Endothelial cell of umbilical vein (primary cell): ENCODE results near the gene WDR36. TPM values are rescaled to one million over a fixed set of nuclear protein-coding genes. Genes with fewer than 3 reads are reported as not detected.
A peak's percentile ranks its signal among the peaks of the same experiment; 100 is the strongest.

Experiments
- BruUV-seq: library from RNA; stranded (reverse); fragments of 400-500 nt; replicated peaks from 2 replicates; lab custom pipeline; 2021; lab: Mats Ljungman, UMichigan
- CTCF ChIA-PET: fragments of 300-600, 350-600 bp; sonication (Branson Sonifier 250); formaldehyde crosslinking; loops from one replicate; lab custom pipeline; 2021; ENCODE audit warnings: antibody characterized with exemption, inconsistent platforms; lab: Charles Lee
- POLR2A ChIA-PET: fragments of 300-600, 350-600 bp; sonication (Branson Sonifier 250); formaldehyde crosslinking; loops from one replicate; lab custom pipeline; 2021; ENCODE audit warnings: antibody characterized with exemption, inconsistent platforms; lab: Charles Lee
- DNase-seq: peaks from one replicate; pipeline ENCODE4 v3.0.0-alpha.2; 2011; ENCODE audit warnings: low read depth, low spot score
- FAIRE-seq: peaks from 2 replicates; lab custom pipeline; 2011; peaks lifted over from hg19 to GRCh38; lab: Jason Lieb, UNC
- H2AFZ ChIP-seq: 2 replicates; pipeline ENCODE4 v1.6.0; 2012; ENCODE audit warnings: low read depth, low read length, control low read depth, inconsistent platforms
- H3K27ac ChIP-seq: 2 replicates; pipeline ENCODE4 v1.5.1; 2011; ENCODE audit warnings: low read depth, mild to moderate bottlenecking, control low read depth, low read length, moderate library complexity; ENCODE audit not compliant: insufficient read depth
- H3K27me3 ChIP-seq, 2 experiments: 2 replicates each; pipeline versions ENCODE4 v1.6.0 to v1.6.1; 2011; ENCODE audit warnings: low read length in 2 of 2, mixed read lengths in 1 of 2; ENCODE audit not compliant: control insufficient read depth in 2 of 2, insufficient read depth in 2 of 2
- H3K36me3 ChIP-seq, 2 experiments: 2 replicates in 1 of 2; 3 replicates in 1 of 2; pipeline ENCODE4 v1.5.1; 2011; ENCODE audit warnings: low read length in 2 of 2, mild to moderate bottlenecking in 1 of 2, moderate library complexity in 1 of 2; ENCODE audit not compliant: control insufficient read depth in 2 of 2, insufficient read depth in 2 of 2; ENCODE audit errors: extremely low read depth in 1 of 2
- H3K4me1 ChIP-seq: 3 replicates; pipeline ENCODE4 v1.5.1; 2011; ENCODE audit warnings: mild to moderate bottlenecking, low read length; ENCODE audit not compliant: control insufficient read depth, insufficient read depth; ENCODE audit errors: extremely low read depth
- H3K4me2 ChIP-seq: 2 replicates; pipeline ENCODE4 v1.6.1; 2011; ENCODE audit warnings: low read length, control low read depth, mixed read lengths; ENCODE audit not compliant: insufficient read depth
- H3K4me3 ChIP-seq, 3 experiments: fragments of 200-600 bp in 1 of 3; sonication (generic), shearing (Covaris generic) in 1 of 3; replicated peaks in 1 of 3; 2 replicates each; pipeline ENCODE4 v1.5.1; 2011 to 2016; ENCODE audit warnings: control low read depth in 3 of 3, low read length in 3 of 3, mild to moderate bottlenecking in 2 of 3, inconsistent platforms in 1 of 3, low read depth in 1 of 3, moderate library complexity in 1 of 3; ENCODE audit not compliant: insufficient read depth in 1 of 3
- H3K79me2 ChIP-seq: 2 replicates; pipeline ENCODE4 v1.6.0; 2012; ENCODE audit warnings: low read length, inconsistent platforms; ENCODE audit not compliant: control insufficient read depth, insufficient read depth
- H3K9ac ChIP-seq: replicated peaks from 2 replicates; pipeline ENCODE3; 2011; ENCODE audit warnings: low read length, control low read depth; ENCODE audit not compliant: insufficient read depth; ENCODE audit errors: extremely low read depth
- H3K9me1 ChIP-seq: replicated peaks from 3 replicates; pipeline ENCODE4 v1.6.0; 2011; ENCODE audit warnings: mild to moderate bottlenecking, low read length; ENCODE audit not compliant: control insufficient read depth, insufficient read depth; ENCODE audit errors: extremely low read depth
- H3K9me3 ChIP-seq: replicated peaks from 2 replicates; pipeline ENCODE4 v1.5.1; 2012; ENCODE audit warnings: low read length, inconsistent platforms; ENCODE audit not compliant: control insufficient read depth, insufficient read depth
- H4K20me1 ChIP-seq: replicated peaks from 2 replicates; pipeline ENCODE3; 2011; ENCODE audit warnings: mild to moderate bottlenecking, low read length; ENCODE audit not compliant: control insufficient read depth, insufficient read depth; ENCODE audit errors: extremely low read depth
- EZH2 ChIP-seq: IDR thresholded peaks from 2 replicates; pipeline ENCODE4 v1.6.1; 2012; ENCODE audit warnings: borderline replicate concordance, low read depth, mild to moderate bottlenecking, moderate library complexity, low read length, inconsistent platforms; ENCODE audit not compliant: severe bottlenecking
- FOS ChIP-seq: IDR thresholded peaks from 2 replicates; pipeline ENCODE4 v1.6.1; 2011; ENCODE audit warnings: mild to moderate bottlenecking, low read length, moderate library complexity, borderline replicate concordance; ENCODE audit not compliant: insufficient read depth
- GATA2 ChIP-seq: IDR thresholded peaks from 2 replicates; pipeline ENCODE4 v1.7.0; 2011; ENCODE audit warnings: low read depth, mild to moderate bottlenecking, moderate library complexity, mixed read lengths, low read length; ENCODE audit not compliant: insufficient read length, insufficient read depth
- JUN ChIP-seq: IDR thresholded peaks from 2 replicates; pipeline ENCODE4 v1.6.1; 2011; ENCODE audit warnings: borderline replicate concordance, low read depth; ENCODE audit not compliant: insufficient read length, insufficient read depth
- MYC ChIP-seq: IDR thresholded peaks from one replicate; pipeline ENCODE4 v1.6.1; 2011; ENCODE audit warnings: mild to moderate bottlenecking, low read depth, low read length
- POLR2A ChIP-seq: IDR thresholded peaks from 2 replicates; pipeline ENCODE4 v1.6.1; 2012; ENCODE audit warnings: low read depth, mild to moderate bottlenecking, control low read depth, low read length
- POLR2AphosphoS5 ChIP-seq: IDR thresholded peaks from 2 replicates; pipeline ENCODE4 v1.6.1; 2012; ENCODE audit warnings: low read depth, mild to moderate bottlenecking, control low read depth, low read length, moderate library complexity; ENCODE audit not compliant: insufficient read depth
- dilution Hi-C: fragments of 300-500 bp; cut with MboI; formaldehyde crosslinking; loops from one replicate; pipeline ENCODE4 v1.15.0; 2019; ENCODE audit warnings: low sequenced_read_pairs; ENCODE audit not compliant: extremely low pct_ligation_motif_present
- intact Hi-C: fragments of 100-400 bp; cut with micrococcal nuclease; formaldehyde crosslinking; loops from one replicate; pipeline ENCODE4 v1.10.0; 2022
- polyA plus RNA-seq, 4 experiments: library from polyadenylated mRNA; depleted of rRNA in 3 of 4; stranded (reverse) in 3 of 4; unstranded in 1 of 4; fragments of >200 nt; gene quantifications; 2 replicates each; pipeline versions ENCODE4 v1.2.1 to v1.2.3, GENCODE V29; 2011 to 2012; ENCODE audit warnings: missing spikeins in 1 of 4
- total RNA-seq: library from RNA; stranded (reverse); gene quantifications from 2 replicates; pipeline ENCODE4 v1.2.3, GENCODE V29; 2021
- TF ChIP-seq, protein P1 (sequence below): IDR thresholded peaks from 2 replicates; pipeline ENCODE4 v1.6.1; 2011; ENCODE audit not compliant: insufficient read depth, insufficient read length
- TF ChIP-seq, protein P2 (sequence below), 2 donors: IDR thresholded peaks; 1 replicate in 1 of 2; 2 replicates in 1 of 2; pipeline ENCODE4 v1.5.1; 2011; ENCODE audit warnings: low read length in 2 of 2, mild to moderate bottlenecking in 2 of 2, moderate library complexity in 2 of 2, control low read depth in 1 of 2, inconsistent platforms in 1 of 2, low read depth in 1 of 2; ENCODE audit not compliant: insufficient read depth in 1 of 2; ENCODE audit errors: extremely low read depth in 1 of 2

Gene WDR36
- total and polyA plus RNA-seq, 2 donors (not counting 3 experiments of a cell fraction or from before 2014, with no cell fraction given) = 10.6 to 30.2 TPM

GRCh38 chr5:111083323-111083722 lies 8.8 kb upstream of the WDR36 start:
- BruUV-seq = no TSS peak
- CTCF ChIA-PET = interaction anchor here (1.5 kb wide), 1 partner anchor 24 kb away, joined by 3 read pairs; no protein-coding TSS in a partner anchor
- Histone ChIP-seq H3K4me2 (no peak overlapping the region), H3K27me3 (peaks cover 4 to 30% of the 10 kb centered on the region in 2 experiments), H3K9ac (no peak overlapping the region), H3K9me1 (no peaks in the 10 kb centered on the region), H3K4me1 (no peaks in the 10 kb centered on the region), H2AFZ (no peak overlapping the region), H3K27ac (no peak overlapping the region), H3K79me2 (no peaks in the 10 kb centered on the region), H3K4me3 (no peak overlapping the region), H3K9me3 (no peaks in the 10 kb centered on the region), H3K36me3 (no peaks in the 10 kb centered on the region), H4K20me1 (no peaks in the 10 kb centered on the region)
- DNase-seq (peak; percentile 72), FAIRE-seq (no peak)
- intact Hi-C loops (no loop called here), dilution Hi-C loops (no loop called here)
- POLR2A ChIA-PET = no interaction called here
- TF ChIP-seq GATA2 = peak; percentile 53
- TF ChIP-seq, protein P1, sequence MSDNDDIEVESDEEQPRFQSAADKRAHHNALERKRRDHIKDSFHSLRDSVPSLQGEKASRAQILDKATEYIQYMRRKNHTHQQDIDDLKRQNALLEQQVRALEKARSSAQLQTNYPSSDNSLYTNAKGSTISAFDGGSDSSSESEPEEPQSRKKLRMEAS = no peak

- H3K9me1 ChIP-seq = no peaks in the 10 kb centered on the region
- intact Hi-C loops = loop anchor here (10.0 kb wide), 1 partner anchor 1609 kb away; no protein-coding TSS in a partner anchor
- no TSS peak for BruUV-seq
- TF ChIP-seq EZH2 = no peak
- TF ChIP-seq JUN = no peak
- TF ChIP-seq, protein P1 = no peak
- no peak for TF ChIP-seq POLR2A
- no peak for TF ChIP-seq GATA2
- TF ChIP-seq FOS = no peak
- TF ChIP-seq POLR2AphosphoS5 = no peak
- TF ChIP-seq, protein P2, sequence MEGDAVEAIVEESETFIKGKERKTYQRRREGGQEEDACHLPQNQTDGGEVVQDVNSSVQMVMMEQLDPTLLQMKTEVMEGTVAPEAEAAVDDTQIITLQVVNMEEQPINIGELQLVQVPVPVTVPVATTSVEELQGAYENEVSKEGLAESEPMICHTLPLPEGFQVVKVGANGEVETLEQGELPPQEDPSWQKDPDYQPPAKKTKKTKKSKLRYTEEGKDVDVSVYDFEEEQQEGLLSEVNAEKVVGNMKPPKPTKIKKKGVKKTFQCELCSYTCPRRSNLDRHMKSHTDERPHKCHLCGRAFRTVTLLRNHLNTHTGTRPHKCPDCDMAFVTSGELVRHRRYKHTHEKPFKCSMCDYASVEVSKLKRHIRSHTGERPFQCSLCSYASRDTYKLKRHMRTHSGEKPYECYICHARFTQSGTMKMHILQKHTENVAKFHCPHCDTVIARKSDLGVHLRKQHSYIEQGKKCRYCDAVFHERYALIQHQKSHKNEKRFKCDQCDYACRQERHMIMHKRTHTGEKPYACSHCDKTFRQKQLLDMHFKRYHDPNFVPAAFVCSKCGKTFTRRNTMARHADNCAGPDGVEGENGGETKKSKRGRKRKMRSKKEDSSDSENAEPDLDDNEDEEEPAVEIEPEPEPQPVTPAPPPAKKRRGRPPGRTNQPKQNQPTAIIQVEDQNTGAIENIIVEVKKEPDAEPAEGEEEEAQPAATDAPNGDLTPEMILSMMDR (IDR thresholded peaks at IDR 0.05; ENCODE audit: extremely low read depth in 1 of 2, insufficient read depth in 1 of 2, low read depth in 1 of 2, low read length in 2 of 2) = no peak
- no peak for TF ChIP-seq MYC
- H3K4me1 ChIP-seq = peaks cover 44% of the 10 kb centered on the region
- dilution Hi-C loops = no loop called here
- no peaks in the 10 kb centered on the region for H3K27me3 ChIP-seq
- ChIA-PET POLR2A (no interaction called here), CTCF (no interaction called here)
- FAIRE-seq (no peak), DNase-seq (no peak)
- no peak overlapping the region for H3K9ac ChIP-seq
- no peak overlapping the region for H3K4me3 ChIP-seq
- no peak overlapping the region for H2AFZ ChIP-seq
- H4K20me1 ChIP-seq = no peaks in the 10 kb centered on the region
- peaks cover 0 to 22% of the 10 kb centered on the region in 2 experiments for H3K36me3 ChIP-seq
- no peaks in the 10 kb centered on the region for H3K9me3 ChIP-seq
- peaks cover 54% of the 10 kb centered on the region for H3K79me2 ChIP-seq
- no peak overlapping the region for H3K27ac ChIP-seq
- no peak overlapping the region for H3K4me2 ChIP-seq
Measured at GRCh38 chr5:111095982-111096381, 3.8 kb downstream of the WDR36 start.
